ENCODE measurements around the gene GPR6. TPM values are rescaled to one million over a fixed set of nuclear protein-coding genes. Genes with fewer than 3 reads are reported as not detected.
A peak's percentile ranks its signal among the peaks of the same experiment; 100 is the strongest.

The GPR6 gene, protein sequence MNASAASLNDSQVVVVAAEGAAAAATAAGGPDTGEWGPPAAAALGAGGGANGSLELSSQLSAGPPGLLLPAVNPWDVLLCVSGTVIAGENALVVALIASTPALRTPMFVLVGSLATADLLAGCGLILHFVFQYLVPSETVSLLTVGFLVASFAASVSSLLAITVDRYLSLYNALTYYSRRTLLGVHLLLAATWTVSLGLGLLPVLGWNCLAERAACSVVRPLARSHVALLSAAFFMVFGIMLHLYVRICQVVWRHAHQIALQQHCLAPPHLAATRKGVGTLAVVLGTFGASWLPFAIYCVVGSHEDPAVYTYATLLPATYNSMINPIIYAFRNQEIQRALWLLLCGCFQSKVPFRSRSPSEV
- not detected in 2 replicates for total RNA-seq

- DNase-seq (ENCODE audit: extremely low read depth, low read depth, low spot score), result peak; percentile 2
Measured at GRCh38 chr6:109978174-109979032, at the start of gene GPR6. Gene GPR6, plus strand, starts transcription at chr6:109978311. Its CDS starts 802 bp downstream, at chr6:109979113.

DNA sequence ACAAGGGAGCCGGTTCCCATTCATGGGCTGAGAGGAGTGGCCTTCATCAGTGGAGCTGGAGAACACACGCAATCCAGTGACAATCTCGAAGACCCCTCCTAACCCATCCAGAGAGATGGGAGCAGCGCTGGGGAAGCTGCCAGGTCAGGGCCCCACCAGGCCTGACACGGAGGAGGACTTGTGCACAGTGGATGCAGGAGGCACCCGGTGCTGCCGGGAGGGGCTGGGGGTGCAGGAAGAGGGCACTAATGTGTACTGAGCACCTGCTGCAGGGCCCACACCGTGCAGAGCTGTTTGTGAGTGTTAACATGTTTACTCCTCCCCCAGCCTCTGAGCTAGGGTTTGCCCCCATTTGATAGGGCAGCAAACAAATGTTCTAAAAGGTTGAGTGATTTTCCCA, 43.8 kb upstream of the GPR6 start:
- DNase-seq (ENCODE audit: extremely low read depth, low read depth, low spot score), result no peak

DNA sequence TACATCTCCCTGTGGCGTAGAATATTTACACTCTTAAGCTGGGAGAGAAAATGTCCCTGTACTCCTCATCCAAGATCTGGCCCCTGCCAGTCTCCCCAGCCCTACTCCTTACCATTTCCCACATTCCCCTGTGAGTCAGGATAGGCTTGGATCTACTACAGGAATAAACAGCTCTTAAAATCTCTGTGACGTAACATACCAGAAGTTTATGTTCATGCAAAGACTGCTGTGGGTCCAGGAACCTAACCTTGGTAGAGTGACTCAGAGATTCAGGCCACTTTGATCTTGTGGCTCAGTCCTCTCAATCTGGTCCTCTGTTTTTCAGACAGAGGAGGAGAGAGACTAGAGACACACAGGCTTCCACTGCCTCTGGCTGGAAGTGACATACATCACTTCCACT, 38.5 kb upstream of the GPR6 start:
- DNase-seq (ENCODE audit: extremely low read depth, low read depth, low spot score), result no peak

DNA sequence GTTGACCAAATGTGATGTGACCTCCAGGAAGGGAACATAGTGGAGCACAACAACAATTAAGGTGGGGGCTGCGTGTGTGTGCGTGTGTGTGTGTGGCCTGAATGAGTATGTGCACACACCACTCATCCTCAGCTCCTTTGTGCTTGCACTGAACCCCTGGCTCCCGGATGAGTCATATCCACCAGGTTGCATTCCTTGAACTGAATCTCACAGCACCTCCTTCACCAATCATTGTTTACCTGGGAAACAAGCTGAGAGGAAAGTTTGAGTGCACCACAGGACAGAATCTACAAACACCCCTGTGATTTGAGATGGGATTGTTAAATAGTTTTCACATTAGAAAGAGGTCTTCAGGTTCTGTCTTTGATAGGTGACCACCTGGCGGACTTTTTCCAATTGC, 33.7 kb upstream of the GPR6 start:
- no peak for DNase-seq (ENCODE audit: extremely low read depth, low read depth, low spot score)

GRCh38 chr6:109945091-109945490, 33.0 kb upstream of the GPR6 start:
- no peak for DNase-seq (ENCODE audit: extremely low read depth, low read depth, low spot score)

- DNase-seq (ENCODE audit: extremely low read depth, low read depth, low spot score), result no peak
Measured at GRCh38 chr6:109946979-109947378, 31.1 kb upstream of the GPR6 start.

- no peak for DNase-seq (ENCODE audit: extremely low read depth, low read depth, low spot score)
Measured at GRCh38 chr6:109949281-109950065, 28.6 kb upstream of the GPR6 start.

DNA sequence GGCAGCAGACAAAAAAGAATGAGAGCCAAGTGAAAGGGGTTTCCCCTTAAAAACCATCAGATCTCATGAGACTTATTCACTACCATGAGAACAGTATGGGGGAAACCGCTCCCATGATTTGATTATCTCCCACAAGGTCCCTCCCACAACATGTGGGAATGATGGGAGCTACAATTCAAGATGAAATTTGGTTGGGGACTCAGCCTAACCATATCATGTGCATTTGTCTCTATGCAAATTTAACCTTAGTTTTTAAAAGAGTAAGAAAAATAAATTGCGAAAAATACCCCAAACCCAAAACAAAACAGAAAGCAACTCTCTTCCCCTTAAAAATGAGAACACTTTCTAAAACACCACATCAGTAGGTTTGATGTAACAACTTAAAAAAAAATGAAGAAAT, 22.6 kb upstream of the GPR6 start:
- no peak for DNase-seq (ENCODE audit: extremely low read depth, low read depth, low spot score)

DNA sequence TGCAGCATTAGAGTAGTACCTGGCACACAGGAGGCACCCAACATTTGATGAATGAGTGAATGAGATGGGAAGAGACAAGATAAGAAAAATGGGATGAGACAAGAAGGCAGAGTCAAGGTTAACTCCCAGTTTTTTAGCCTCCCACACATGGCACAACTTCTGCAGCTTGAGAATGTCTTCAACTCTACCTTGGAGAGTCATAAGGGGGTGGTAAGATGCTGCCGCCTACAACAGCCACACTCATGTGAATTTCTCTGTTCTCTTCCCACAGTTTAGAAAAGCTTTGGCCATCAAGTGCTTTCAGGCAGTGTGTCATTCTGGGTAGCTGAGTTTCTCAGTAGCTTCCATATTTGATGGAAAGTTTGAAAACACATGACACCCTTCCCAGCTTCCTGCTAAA, 19.5 kb upstream of the GPR6 start:
- DNase-seq (ENCODE audit: extremely low read depth, low read depth, low spot score), result no peak

DNA sequence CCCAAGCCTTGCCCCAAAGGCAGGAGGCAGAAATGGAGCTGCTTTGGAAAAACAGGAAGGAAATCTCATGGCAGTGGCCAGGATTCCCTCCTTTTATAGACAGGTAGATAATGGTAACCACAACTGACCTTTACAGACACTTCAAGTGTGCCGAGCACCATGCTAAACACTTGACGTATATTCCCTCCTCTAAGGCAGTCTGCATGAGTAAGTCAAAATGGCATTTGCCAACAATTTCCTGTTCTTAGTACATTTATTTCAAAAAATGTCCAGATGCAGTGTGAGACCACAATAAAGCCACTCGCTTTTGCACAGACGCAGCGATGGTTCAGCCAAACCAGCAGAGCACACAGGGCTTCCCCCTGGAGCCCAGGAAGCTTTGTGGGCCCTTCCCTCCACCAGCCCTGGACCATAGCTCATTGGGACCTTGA, 16.5 kb upstream of the GPR6 start:
- peak; percentile 3 for DNase-seq (ENCODE audit: extremely low read depth, low read depth, low spot score)

DNA sequence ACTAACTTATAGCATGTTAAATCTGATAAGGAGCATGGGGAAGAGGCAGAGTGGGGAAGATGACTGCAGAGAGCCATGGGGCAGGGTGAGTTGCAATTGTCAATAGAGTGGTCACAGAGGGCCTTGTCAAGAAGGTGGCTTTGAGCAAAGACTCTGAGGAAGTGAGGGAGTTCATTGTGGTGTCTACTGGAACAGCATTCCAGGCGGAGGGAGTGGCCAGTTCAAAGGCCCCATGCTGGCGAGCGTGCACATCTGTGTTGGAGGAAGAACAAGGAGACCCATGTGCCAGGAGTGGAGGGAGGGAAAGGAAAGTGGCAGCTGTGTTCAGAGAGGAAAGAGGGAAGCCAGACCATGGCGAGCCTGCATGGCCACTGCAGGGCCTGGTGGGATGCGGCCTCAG, 15.8 kb upstream of the GPR6 start:
- no peak for DNase-seq (ENCODE audit: extremely low read depth, low read depth, low spot score)

DNA sequence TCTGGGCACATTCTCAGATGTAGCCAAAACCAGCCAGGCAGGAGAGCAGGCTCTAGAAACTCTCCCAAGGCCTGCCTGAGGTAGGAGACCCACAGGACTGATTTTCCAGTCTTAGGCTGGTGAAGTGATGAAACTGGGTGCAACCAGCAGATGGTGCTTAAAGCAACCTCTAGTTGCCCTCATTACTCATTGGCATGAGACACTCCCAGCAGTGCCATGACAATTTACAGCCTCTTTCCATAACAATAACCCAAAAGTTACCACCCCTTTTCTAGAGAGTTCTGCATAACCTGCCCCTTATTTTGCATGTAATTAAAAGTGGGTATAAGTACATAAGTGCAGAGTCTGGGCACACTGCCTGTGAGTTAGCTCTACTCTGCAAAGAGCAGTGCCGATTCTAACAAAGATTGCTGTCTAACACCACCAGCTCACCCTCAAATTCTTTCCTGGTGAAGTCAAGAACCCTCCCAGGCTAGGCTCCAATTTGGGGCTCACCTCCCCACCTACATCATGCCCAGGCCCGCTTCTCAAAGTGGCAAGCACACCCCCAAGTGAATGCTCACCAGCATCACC, 14.4 kb upstream of the GPR6 start:
- DNase-seq (ENCODE audit: extremely low read depth, low read depth, low spot score), result no peak

DNA sequence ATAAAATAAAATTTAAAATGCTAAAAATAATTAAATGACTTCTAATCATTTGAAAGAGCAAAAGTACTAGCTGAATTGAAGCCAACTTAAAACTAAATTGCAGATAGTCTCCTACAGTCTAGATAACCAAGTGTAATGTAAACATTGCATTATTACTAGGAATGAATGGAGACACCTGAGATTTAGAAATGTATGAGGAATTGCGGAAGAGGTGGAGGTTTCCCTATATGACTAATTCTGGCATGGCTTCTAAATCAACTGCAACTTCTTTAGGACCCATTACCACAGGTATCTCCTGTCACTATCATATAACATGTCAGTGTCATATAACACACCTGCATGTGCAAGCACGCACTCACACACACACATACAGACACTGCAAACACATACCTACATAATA, 13.2 kb upstream of the GPR6 start:
- DNase-seq (ENCODE audit: extremely low read depth, low read depth, low spot score), result no peak

GRCh38 chr6:109966299-109966698, 11.8 kb upstream of the GPR6 start:
- no peak for DNase-seq (ENCODE audit: extremely low read depth, low read depth, low spot score)

DNA sequence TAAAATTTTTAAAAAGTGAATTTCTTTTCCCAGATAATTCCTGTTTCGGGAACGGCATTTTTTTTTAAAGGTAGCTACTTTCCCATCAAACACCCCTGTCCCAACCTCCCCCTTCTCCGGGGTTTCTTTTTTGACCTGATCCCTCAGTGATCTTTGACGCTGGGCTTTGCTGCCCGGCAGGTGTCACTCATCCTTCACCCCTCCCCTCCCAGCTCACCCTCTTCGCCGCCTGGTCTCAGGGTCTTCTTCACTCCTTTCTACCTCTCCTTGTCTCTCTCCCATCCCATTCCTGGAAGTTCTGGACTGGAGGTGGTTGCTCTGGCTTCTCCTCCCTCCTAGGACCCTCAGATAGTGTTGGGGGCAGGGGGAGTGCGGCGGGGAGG, 329 bp upstream of the GPR6 start:
- no peak for DNase-seq (ENCODE audit: extremely low read depth, low read depth, low spot score)

DNA sequence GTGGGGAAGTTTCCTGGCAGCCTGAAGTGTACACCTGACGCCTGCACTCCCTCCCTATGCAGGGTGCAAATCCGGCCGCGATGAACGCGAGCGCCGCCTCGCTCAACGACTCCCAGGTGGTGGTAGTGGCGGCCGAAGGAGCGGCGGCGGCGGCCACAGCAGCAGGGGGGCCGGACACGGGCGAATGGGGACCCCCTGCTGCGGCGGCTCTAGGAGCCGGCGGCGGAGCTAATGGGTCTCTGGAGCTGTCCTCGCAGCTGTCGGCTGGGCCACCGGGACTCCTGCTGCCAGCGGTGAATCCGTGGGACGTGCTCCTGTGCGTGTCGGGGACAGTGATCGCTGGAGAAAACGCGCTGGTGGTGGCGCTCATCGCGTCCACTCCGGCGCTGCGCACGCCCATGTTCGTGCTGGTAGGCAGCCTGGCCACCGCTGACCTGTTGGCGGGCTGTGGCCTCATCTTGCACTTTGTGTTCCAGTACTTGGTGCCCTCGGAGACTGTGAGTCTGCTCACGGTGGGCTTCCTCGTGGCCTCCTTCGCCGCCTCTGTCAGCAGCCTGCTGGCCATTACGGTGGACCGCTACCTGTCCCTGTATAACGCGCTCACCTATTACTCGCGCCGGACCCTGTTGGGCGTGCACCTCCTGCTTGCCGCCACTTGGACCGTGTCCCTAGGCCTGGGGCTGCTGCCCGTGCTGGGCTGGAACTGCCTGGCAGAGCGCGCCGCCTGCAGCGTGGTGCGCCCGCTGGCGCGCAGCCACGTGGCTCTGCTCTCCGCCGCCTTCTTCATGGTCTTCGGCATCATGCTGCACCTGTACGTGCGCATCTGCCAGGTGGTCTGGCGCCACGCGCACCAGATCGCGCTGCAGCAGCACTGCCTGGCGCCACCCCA, 1.2 kb downstream of the GPR6 start:
- no peak for DNase-seq (ENCODE audit: extremely low read depth, low read depth, low spot score)

- DNase-seq (ENCODE audit: extremely low read depth, low read depth, low spot score), result no peak
Measured at GRCh38 chr6:109984410-109984809, 6.3 kb downstream of the GPR6 start.

DNA sequence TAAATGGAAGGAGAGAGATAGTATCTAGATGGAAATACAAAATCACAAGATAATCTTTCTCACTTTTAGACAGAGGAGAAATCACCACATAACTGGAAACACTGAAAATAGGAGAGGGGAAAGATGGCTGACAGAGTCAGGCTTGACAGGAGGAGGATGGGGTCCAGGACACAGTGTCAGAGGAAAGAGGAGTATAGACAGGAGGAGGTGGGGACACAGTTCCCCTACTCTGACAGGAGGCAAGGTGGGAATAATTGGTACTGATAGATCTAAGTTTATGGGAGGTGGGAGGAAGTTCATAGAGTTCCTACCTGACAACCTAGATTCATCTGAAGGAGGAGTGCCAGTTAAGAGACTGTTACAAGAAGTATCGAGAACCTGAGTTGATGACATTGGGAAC, 9.1 kb downstream of the GPR6 start:
- no peak for DNase-seq (ENCODE audit: extremely low read depth, low read depth, low spot score)

GRCh38 chr6:109991201-109992101, 13.3 kb downstream of the GPR6 start:
- DNase-seq (ENCODE audit: extremely low read depth, low read depth, low spot score), result no peak
